Neural cell (in vitro differentiated cells): ENCODE measurements around the gene CTDSPL. TPM values are rescaled to one million over a fixed set of nuclear protein-coding genes. Genes with fewer than 3 reads are reported as not detected.

Experiments used
- H2AFZ ChIP-seq: fragments of 200-600, 300-800 bp; sonication (generic), shearing (Covaris generic); 2 replicates; pipeline ENCODE4 v1.6.0; 2014; ENCODE audit warnings: low read depth, mild to moderate bottlenecking, antibody characterized with exemption, low read length, moderate library complexity
- H3F3A ChIP-seq: fragments of 200-600 bp; shearing (Covaris generic); 2 replicates; pipeline ENCODE4 v1.6.1; 2016; ENCODE audit warnings: mild to moderate bottlenecking, moderate library complexity, mixed read lengths, antibody characterized with exemption, low read length; ENCODE audit not compliant: insufficient read depth, poor library complexity, severe bottlenecking
- H3K27ac ChIP-seq: fragments of 200-600, 300-800 bp; sonication (generic), shearing (Covaris generic); 2 replicates; pipeline ENCODE4 v1.5.1; 2014; ENCODE audit warnings: mild to moderate bottlenecking, low read length, moderate library complexity
- H3K27me3 ChIP-seq: fragments of 300-800, 200-600 bp; sonication (generic), shearing (Covaris generic); 2 replicates; pipeline ENCODE4 v1.6.0; 2014; ENCODE audit warnings: mild to moderate bottlenecking, low read depth, low read length, moderate library complexity; ENCODE audit not compliant: insufficient read depth
- H3K36me3 ChIP-seq: fragments of 300-800, 200-600 bp; sonication (generic), shearing (Covaris generic); 2 replicates; pipeline ENCODE4 v1.5.1; 2014; ENCODE audit warnings: mild to moderate bottlenecking, antibody characterized with exemption, low read length, moderate library complexity; ENCODE audit not compliant: insufficient read depth
- H3K4me2 ChIP-seq: fragments of 300-800, 200-600 bp; sonication (generic), shearing (Covaris generic); 2 replicates; pipeline ENCODE4 v1.6.0; 2014; ENCODE audit warnings: mild to moderate bottlenecking, low read length
- H3K4me3 ChIP-seq: fragments of 300-800, 200-600 bp; sonication (generic), shearing (Covaris generic); 2 replicates; pipeline ENCODE4 v1.5.1; 2014; ENCODE audit warnings: mild to moderate bottlenecking, low read length, moderate library complexity
- H3K79me2 ChIP-seq: fragments of 200-600 bp; shearing (Covaris generic); replicated peaks from 2 replicates; pipeline ENCODE4 v1.6.0; 2014; ENCODE audit warnings: mild to moderate bottlenecking, low read length, moderate library complexity; ENCODE audit not compliant: insufficient read depth
- H3K9ac ChIP-seq: fragments of 300-800, 200-600 bp; sonication (generic), shearing (Covaris generic); 2 replicates; pipeline ENCODE4 v1.6.1; 2016; ENCODE audit warnings: mild to moderate bottlenecking, low read length, mixed read lengths
- H3K9me2 ChIP-seq: fragments of 200-600 bp; shearing (Covaris generic); 2 replicates; pipeline ENCODE4 v1.6.1; 2016; ENCODE audit warnings: mild to moderate bottlenecking, low read length, mixed read lengths; ENCODE audit not compliant: insufficient read depth
- H3K9me3 ChIP-seq: fragments of 200-600, 300-800 bp; sonication (generic), shearing (Covaris generic); 2 replicates; pipeline ENCODE4 v1.6.1; 2016; ENCODE audit warnings: mild to moderate bottlenecking, mixed run types, low read length, moderate library complexity, mixed read lengths
- H4K20me1 ChIP-seq: fragments of 200-600 bp; shearing (Covaris generic); 2 replicates; pipeline ENCODE4 v1.6.1; 2016; ENCODE audit warnings: mild to moderate bottlenecking, mixed run types; ENCODE audit not compliant: insufficient read depth
- EP300 ChIP-seq: fragments of 450-650 bp; conservative IDR thresholded peaks from 2 replicates; pipeline ENCODE4 v1.6.1; 2014; ENCODE audit warnings: antibody characterized with exemption, mild to moderate bottlenecking, moderate library complexity; ENCODE audit not compliant: poor library complexity, severe bottlenecking
- EZH2 ChIP-seq: fragments of 200-600, 300-800 bp; shearing (Covaris generic), sonication (generic); IDR thresholded peaks from 2 replicates; pipeline ENCODE4 v1.6.1; 2014; ENCODE audit warnings: antibody characterized with exemption, low read length, borderline replicate concordance, mild to moderate bottlenecking; ENCODE audit not compliant: insufficient read depth, poor library complexity, severe bottlenecking
- MXI1 ChIP-seq: fragments of 450-650 bp; conservative IDR thresholded peaks from 2 replicates; pipeline ENCODE4 v1.6.1; 2014; ENCODE audit warnings: antibody characterized with exemption, mild to moderate bottlenecking; ENCODE audit not compliant: poor library complexity, severe bottlenecking
- POLR2AphosphoS5 ChIP-seq: IDR thresholded peaks from 2 replicates; pipeline ENCODE4 v1.6.1; 2012
- RAD21 ChIP-seq: fragments of 450-650 bp; conservative IDR thresholded peaks from 2 replicates; pipeline ENCODE4 v1.6.1; 2014; ENCODE audit warnings: antibody characterized with exemption, mild to moderate bottlenecking, moderate library complexity
- SMC3 ChIP-seq: fragments of 450-650 bp; conservative IDR thresholded peaks from 2 replicates; pipeline ENCODE4 v1.6.1; 2014; ENCODE audit warnings: antibody characterized with exemption, mild to moderate bottlenecking, moderate library complexity; ENCODE audit not compliant: poor library complexity
- TAF1 ChIP-seq: IDR thresholded peaks from 2 replicates; pipeline ENCODE4 v1.6.1; 2012; ENCODE audit warnings: low read depth
- polyA plus RNA-seq: library from polyadenylated mRNA; depleted of rRNA; stranded (reverse); fragments of >200 nt; gene quantifications from 2 replicates; pipeline ENCODE4 v1.2.3, GENCODE V29; 2014
- TF ChIP-seq, protein P1 (sequence below): IDR thresholded peaks from 2 replicates; pipeline ENCODE4 v1.6.1; 2012; ENCODE audit warnings: borderline replicate concordance
- TF ChIP-seq, protein P2 (sequence below): fragments of 450-650 bp; IDR thresholded peaks from 2 replicates; pipeline ENCODE4 v1.5.1; 2014; ENCODE audit warnings: antibody characterized with exemption, mild to moderate bottlenecking, moderate library complexity; ENCODE audit not compliant: poor library complexity, severe bottlenecking

CTDSPL gene
- polyA plus RNA-seq, 1 donor from 2014 or later: 17.0 TPM

DNA sequence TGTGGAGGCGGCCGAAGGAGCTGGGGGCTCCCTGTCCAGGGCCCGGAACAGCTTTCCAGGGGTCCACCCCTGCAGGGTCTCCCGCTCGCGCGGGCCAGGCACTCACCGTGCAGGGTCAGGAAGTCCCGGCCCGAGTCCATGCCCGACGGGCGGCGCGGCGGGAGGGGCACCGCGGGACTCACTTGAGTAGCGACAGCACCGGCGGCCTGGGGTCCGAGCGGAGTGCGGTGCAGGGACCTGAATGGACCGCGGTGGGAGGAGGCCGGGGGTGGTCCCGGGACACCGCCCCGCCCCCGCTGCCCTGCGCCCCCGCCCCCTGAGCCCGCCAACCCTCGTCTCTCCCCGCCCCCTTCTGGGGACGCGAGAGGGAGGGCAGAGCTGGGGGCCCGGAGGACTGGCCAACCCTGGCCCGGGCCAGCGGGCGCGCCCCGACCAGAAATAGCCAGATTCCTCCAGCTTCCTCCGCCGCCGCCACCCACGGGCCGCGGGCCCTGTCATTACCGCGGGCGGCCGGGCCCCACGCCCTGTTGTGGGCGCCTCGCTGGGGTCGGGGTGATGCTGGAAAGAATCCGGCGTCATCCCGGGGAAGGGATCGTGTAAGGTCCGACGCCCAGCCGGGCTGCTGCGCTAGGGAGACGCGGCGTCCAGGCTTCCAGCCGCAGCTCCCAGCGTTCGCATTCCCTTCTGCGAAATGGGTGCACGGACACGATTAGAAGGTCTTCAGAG lies 167.9 kb downstream of the CTDSPL start, which contains the start of gene PLCD1:
TSS of gene PLCD1 (minus strand) at position 243 of the 726 bp plus-strand sequence. CDS start at position 140, 103 bp downstream.
- TF ChIP-seq TAF1 (no peak), EP300 (no peak), SMC3 (no peak), EZH2 (no peak), MXI1 (no peak), RAD21 (no peak), POLR2AphosphoS5 (no peak)
- TF ChIP-seq, protein P1, sequence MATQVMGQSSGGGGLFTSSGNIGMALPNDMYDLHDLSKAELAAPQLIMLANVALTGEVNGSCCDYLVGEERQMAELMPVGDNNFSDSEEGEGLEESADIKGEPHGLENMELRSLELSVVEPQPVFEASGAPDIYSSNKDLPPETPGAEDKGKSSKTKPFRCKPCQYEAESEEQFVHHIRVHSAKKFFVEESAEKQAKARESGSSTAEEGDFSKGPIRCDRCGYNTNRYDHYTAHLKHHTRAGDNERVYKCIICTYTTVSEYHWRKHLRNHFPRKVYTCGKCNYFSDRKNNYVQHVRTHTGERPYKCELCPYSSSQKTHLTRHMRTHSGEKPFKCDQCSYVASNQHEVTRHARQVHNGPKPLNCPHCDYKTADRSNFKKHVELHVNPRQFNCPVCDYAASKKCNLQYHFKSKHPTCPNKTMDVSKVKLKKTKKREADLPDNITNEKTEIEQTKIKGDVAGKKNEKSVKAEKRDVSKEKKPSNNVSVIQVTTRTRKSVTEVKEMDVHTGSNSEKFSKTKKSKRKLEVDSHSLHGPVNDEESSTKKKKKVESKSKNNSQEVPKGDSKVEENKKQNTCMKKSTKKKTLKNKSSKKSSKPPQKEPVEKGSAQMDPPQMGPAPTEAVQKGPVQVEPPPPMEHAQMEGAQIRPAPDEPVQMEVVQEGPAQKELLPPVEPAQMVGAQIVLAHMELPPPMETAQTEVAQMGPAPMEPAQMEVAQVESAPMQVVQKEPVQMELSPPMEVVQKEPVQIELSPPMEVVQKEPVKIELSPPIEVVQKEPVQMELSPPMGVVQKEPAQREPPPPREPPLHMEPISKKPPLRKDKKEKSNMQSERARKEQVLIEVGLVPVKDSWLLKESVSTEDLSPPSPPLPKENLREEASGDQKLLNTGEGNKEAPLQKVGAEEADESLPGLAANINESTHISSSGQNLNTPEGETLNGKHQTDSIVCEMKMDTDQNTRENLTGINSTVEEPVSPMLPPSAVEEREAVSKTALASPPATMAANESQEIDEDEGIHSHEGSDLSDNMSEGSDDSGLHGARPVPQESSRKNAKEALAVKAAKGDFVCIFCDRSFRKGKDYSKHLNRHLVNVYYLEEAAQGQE: no peak
- TF ChIP-seq, protein P2, sequence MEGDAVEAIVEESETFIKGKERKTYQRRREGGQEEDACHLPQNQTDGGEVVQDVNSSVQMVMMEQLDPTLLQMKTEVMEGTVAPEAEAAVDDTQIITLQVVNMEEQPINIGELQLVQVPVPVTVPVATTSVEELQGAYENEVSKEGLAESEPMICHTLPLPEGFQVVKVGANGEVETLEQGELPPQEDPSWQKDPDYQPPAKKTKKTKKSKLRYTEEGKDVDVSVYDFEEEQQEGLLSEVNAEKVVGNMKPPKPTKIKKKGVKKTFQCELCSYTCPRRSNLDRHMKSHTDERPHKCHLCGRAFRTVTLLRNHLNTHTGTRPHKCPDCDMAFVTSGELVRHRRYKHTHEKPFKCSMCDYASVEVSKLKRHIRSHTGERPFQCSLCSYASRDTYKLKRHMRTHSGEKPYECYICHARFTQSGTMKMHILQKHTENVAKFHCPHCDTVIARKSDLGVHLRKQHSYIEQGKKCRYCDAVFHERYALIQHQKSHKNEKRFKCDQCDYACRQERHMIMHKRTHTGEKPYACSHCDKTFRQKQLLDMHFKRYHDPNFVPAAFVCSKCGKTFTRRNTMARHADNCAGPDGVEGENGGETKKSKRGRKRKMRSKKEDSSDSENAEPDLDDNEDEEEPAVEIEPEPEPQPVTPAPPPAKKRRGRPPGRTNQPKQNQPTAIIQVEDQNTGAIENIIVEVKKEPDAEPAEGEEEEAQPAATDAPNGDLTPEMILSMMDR: no peak
- Histone ChIP-seq H3K9ac (peak within 1 kb of the TSS; percentile 29), H2AFZ (no peak within 1 kb of the TSS), H3K79me2 (no peaks in the 10 kb centered on the region), H3K4me3 (peak within 1 kb of the TSS; percentile 61), H3K4me2 (no peak within 1 kb of the TSS), H3K9me2 (no peaks in the 10 kb centered on the region), H4K20me1 (no peaks in the 10 kb centered on the region), H3F3A (no peaks in the 10 kb centered on the region), H3K9me3 (no peaks in the 10 kb centered on the region), H3K27me3 (peaks cover 24% of the 10 kb centered on the region), H3K27ac (no peak within 1 kb of the TSS), H3K36me3 (no peaks in the 10 kb centered on the region)

DNA sequence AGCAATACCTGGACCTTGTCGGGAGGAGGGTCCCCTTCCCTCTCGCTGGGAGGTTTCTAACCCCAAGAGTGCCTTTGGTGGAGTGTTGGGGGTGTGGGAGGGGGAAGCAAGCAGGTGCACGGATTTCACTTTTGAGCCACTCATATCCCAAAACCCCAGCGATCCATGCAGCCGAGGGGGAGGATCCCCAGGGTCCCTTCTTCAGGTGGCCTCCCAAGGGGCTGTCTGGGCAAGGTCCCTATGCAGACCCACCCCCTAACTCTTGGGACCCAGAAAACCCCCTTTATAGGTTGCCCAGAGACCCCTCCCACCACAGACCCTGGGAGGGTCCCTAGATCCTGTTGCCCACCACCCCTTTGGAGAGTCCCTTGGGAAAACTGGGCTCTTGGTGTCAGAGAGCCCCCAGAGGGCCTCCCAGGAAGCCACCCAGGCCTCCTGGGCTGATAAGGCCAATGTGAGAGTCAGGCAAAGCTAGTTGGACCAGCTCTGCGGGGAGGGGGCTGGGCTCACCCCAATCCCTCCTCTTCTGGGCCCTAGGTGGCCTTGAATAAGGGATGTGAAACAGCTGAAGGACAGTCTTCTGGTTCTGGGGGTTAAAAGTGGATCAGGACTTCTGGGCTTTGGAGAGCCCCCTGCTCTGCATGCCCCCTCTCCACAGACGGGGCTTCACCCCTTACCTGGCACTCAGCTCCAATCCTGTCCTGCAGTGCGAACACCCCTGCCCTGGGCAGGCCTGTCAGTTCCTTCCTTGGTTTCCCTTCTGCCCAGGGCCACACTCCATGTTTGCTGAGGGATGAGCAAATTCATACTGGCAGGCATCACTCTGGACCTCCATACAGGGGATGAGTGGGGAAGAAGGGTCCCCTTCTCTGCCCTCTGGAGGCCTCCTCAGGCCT lies 168.7 kb downstream of the CTDSPL start:
- Histone ChIP-seq H3K27ac (no peak overlapping the region), H3K4me2 (no peak overlapping the region), H3K4me3 (peak overlapping the region; percentile 61), H3K27me3 (peaks cover 24% of the 10 kb centered on the region), H3K36me3 (no peaks in the 10 kb centered on the region), H3F3A (no peaks in the 10 kb centered on the region), H2AFZ (no peak overlapping the region), H3K9me2 (no peaks in the 10 kb centered on the region), H4K20me1 (no peaks in the 10 kb centered on the region), H3K9ac (peak overlapping the region; percentile 29), H3K79me2 (no peaks in the 10 kb centered on the region), H3K9me3 (no peaks in the 10 kb centered on the region)
- no peak for TF ChIP-seq EZH2
- no peak for TF ChIP-seq RAD21
- TF ChIP-seq POLR2AphosphoS5: no peak
- TF ChIP-seq, protein P2: no peak
- TF ChIP-seq MXI1: no peak
